Type B pancreatic cell (in vitro differentiated cells): ENCODE measurements around the gene ACTL7B. TPM values are rescaled to one million over a fixed set of nuclear protein-coding genes. Genes with fewer than 3 reads are reported as not detected.
"Not testable (repeated sequence)": the region's sequence is repeated elsewhere in the genome, so short reads cannot be mapped to it uniquely, and the experiment has no call there.

Source experiments
- DNase-seq: peaks from one replicate; pipeline ENCODE4 v3.0.0; 2021; ENCODE audit warnings: mixed read lengths; ENCODE audit not compliant: unreplicated experiment; ENCODE audit errors: extremely low spot score
- H3K27ac Mint-ChIP-seq: 2 replicates; pipeline ENCODE4 v1.8.0; 2021; ENCODE audit warnings: mild to moderate bottlenecking, mixed read lengths
- H3K27me3 Mint-ChIP-seq: 2 replicates; pipeline ENCODE4 v1.8.0; 2021; ENCODE audit warnings: mixed read lengths
- H3K36me3 Mint-ChIP-seq: 2 replicates; pipeline ENCODE4 v1.8.0; 2021; ENCODE audit warnings: mixed read lengths
- H3K4me1 Mint-ChIP-seq: one replicate; pipeline ENCODE4 v1.8.0; 2021; ENCODE audit warnings: mixed read lengths; ENCODE audit not compliant: unreplicated experiment
- H3K4me3 Mint-ChIP-seq: 2 replicates; pipeline ENCODE4 v1.8.0; 2021; ENCODE audit warnings: mild to moderate bottlenecking, mixed read lengths
- H3K9me3 Mint-ChIP-seq: 2 replicates; pipeline ENCODE4 v1.8.0; 2021; ENCODE audit warnings: mixed read lengths
- long read RNA-seq: library from polyadenylated mRNA; unstranded; transcript quantifications from one replicate; pipeline ENCODE4 v2.0.0, GENCODE V29; 2020
- total RNA-seq: library from RNA; stranded (reverse); gene quantifications from 2 replicates; pipeline ENCODE4 v1.2.1, GENCODE V29; 2021; ENCODE audit warnings: low replicate concordance
- TF ChIP-seq, protein P1 (sequence below): fragments of 200-600 bp; sonication (generic); conservative IDR thresholded peaks from 2 replicates; pipeline ENCODE4 v1.5.0; 2021; ENCODE audit warnings: antibody characterized with exemption, mild to moderate bottlenecking

Gene ACTL7B, protein sequence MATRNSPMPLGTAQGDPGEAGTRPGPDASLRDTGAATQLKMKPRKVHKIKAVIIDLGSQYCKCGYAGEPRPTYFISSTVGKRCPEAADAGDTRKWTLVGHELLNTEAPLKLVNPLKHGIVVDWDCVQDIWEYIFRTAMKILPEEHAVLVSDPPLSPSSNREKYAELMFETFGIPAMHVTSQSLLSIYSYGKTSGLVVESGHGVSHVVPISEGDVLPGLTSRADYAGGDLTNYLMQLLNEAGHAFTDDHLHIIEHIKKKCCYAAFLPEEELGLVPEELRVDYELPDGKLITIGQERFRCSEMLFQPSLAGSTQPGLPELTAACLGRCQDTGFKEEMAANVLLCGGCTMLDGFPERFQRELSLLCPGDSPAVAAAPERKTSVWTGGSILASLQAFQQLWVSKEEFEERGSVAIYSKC
- not detected in 2 replicates for total RNA-seq
- long read RNA-seq: 0 reads

DNA sequence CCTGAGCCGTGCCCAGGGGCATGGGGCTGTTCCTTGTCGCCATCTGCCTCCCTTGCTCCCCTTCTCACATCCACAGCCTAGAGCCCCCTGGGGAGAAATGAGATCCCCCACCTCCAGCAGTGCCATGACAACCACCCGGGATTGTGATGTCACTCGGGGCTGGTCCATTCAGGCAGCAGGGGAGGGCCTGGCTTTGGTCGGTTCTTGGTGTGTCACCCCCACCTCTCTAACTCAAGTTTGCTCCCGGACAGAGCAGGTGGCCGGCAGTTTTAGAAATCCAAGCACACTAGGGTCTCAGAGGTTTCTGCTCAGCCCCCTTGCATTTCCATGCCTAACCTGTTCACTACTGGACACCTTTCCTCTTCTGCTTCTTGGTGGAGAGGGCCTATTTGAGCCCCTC, at the start of gene ACTL7B:
Gene ACTL7B (minus strand): TSS at position 99 of the 400 bp plus-strand sequence. CDS start 56 bp downstream, at position 43.
- peaks cover 4% of the 10 kb centered on the region for H3K9me3 Mint-ChIP-seq
- no peak for DNase-seq
- no peak within 1 kb of the TSS for H3K27ac Mint-ChIP-seq

GRCh38 chr9:108905494-108905893, 49.7 kb upstream of the ACTL7B start:
- Mint-ChIP-seq H3K4me1 (peaks cover under 1% of the 10 kb centered on the region), H3K9me3 (no peaks in the 10 kb centered on the region), H3K27me3 (no peaks in the 10 kb centered on the region), H3K36me3 (peaks cover 45% of the 10 kb centered on the region), H3K27ac (no peak overlapping the region), H3K4me3 (no peak overlapping the region)
- DNase-seq: no peak
- TF ChIP-seq, protein P1, sequence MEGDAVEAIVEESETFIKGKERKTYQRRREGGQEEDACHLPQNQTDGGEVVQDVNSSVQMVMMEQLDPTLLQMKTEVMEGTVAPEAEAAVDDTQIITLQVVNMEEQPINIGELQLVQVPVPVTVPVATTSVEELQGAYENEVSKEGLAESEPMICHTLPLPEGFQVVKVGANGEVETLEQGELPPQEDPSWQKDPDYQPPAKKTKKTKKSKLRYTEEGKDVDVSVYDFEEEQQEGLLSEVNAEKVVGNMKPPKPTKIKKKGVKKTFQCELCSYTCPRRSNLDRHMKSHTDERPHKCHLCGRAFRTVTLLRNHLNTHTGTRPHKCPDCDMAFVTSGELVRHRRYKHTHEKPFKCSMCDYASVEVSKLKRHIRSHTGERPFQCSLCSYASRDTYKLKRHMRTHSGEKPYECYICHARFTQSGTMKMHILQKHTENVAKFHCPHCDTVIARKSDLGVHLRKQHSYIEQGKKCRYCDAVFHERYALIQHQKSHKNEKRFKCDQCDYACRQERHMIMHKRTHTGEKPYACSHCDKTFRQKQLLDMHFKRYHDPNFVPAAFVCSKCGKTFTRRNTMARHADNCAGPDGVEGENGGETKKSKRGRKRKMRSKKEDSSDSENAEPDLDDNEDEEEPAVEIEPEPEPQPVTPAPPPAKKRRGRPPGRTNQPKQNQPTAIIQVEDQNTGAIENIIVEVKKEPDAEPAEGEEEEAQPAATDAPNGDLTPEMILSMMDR: no peak

More for the DNA sequence above, at the start of gene ACTL7B:
- no peak within 1 kb of the TSS for H3K4me3 Mint-ChIP-seq
- no peaks in the 10 kb centered on the region for H3K4me1 Mint-ChIP-seq
- TF ChIP-seq, protein P1: no peak
- H3K27me3 Mint-ChIP-seq: peaks cover 11% of the 10 kb centered on the region
- H3K36me3 Mint-ChIP-seq: no peaks in the 10 kb centered on the region

DNA sequence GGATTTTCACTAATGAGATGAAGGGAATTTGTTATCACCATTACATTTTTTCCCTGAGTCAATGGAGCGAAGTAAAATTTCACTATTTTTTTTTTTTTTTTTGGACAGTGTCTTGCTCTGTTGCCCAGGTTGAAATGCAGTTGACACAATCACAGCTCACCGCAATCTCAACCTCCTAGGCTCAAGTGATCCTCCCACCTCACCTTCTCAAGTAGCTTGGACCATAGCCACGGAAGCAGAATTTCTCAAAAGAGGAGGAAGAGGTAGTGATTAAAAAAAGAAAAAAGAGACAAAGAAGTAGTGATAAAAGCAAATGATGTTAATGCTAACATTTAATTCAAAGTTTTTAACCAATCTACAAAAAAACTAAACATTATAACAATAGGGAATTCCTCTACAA, 48.4 kb upstream of the ACTL7B start:
- Mint-ChIP-seq H3K27ac (no peak overlapping the region), H3K27me3 (no peaks in the 10 kb centered on the region), H3K9me3 (no peaks in the 10 kb centered on the region), H3K4me3 (no peak overlapping the region), H3K36me3 (peaks cover 41% of the 10 kb centered on the region), H3K4me1 (peaks cover 6% of the 10 kb centered on the region)
- TF ChIP-seq, protein P1: no peak
- no peak for DNase-seq

- Mint-ChIP-seq H3K27ac (no peak overlapping the region), H3K4me3 (no peak overlapping the region), H3K9me3 (no peaks in the 10 kb centered on the region), H3K27me3 (no peaks in the 10 kb centered on the region), H3K4me1 (peaks cover 6% of the 10 kb centered on the region), H3K36me3 (peaks cover 36% of the 10 kb centered on the region)
- DNase-seq: no peak
- TF ChIP-seq, protein P1: no peak
Observed at GRCh38 chr9:108903420-108904103, 47.8 kb upstream of the ACTL7B start.

DNA sequence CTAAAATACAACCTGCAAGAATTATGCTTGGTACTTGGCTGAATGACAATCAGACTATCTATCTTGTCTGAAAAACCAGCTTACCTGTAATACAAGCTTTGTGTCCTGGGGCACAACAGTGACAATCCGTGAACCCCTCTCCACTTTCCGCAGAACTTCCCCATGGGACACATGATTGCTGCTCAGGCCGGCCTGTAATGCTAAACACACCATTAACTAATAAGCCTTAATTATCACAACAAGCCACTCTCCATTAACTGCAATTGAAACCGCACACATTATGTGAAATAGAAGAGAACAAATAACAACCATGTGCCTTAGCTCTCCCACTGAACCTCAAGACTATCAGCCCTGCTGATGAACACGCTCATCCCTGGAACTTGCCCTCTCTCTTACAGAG, 44.4 kb upstream of the ACTL7B start:
- Mint-ChIP-seq H3K27me3 (no peaks in the 10 kb centered on the region), H3K9me3 (no peaks in the 10 kb centered on the region), H3K27ac (peak overlapping the region; percentile 35), H3K4me3 (peak overlapping the region; percentile 11), H3K4me1 (peaks cover 6% of the 10 kb centered on the region), H3K36me3 (peaks cover 51% of the 10 kb centered on the region)
- DNase-seq: no peak
- TF ChIP-seq, protein P1: no peak

GRCh38 chr9:108899023-108899695, 43.4 kb upstream of the ACTL7B start:
- H3K27ac Mint-ChIP-seq, DNase-seq, H3K27me3 Mint-ChIP-seq, H3K9me3 Mint-ChIP-seq, H3K4me1 Mint-ChIP-seq, H3K4me3 Mint-ChIP-seq: not testable (repeated sequence)
- H3K36me3 Mint-ChIP-seq: peaks cover 52% of the 10 kb centered on the region
